ENCODE results near the gene BAAT.

Gene BAAT

DNA sequence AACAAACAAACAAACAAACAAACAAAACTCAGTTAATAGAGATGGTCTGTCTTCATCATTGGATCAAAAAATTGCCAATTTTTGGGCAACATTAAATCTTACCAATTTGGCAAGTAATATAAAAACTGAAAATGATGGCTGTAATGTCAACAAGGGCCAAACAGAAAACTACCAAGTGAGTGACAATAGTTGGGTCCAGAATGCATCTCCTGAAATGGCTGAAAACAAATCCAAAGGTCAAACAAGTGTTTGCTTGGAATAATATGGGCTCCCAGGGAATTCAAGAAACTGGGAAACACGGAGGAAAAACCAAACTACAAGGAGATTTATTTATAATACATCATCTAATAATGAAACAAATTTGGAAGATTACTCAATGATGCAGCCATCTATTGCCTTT lies 25.1 kb downstream of the BAAT start:
- no peak for DNase-seq

DNA sequence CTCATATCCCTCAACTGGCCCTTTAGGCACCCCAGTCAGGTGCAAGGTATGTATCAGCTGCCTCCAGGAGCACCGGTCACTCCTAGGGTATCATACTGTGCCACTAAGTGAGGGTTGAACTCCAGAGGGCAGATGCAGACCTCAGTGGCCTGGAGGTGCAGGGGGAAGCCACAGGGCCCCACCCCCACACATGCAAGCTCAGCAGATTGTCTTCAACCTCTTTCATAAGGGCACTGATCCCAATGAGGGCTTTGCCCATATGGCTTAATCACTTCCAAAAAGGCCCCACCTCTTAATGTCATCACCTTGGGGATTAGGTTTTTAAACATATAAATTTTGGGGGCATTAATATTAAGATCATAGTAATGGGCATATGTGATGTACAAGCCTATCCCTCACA lies 28.2 kb downstream of the BAAT start:
- no peak for DNase-seq

GRCh38 chr9:101354765-101355708 lies 29.8 kb downstream of the BAAT start:
- DNase-seq = no peak

DNA sequence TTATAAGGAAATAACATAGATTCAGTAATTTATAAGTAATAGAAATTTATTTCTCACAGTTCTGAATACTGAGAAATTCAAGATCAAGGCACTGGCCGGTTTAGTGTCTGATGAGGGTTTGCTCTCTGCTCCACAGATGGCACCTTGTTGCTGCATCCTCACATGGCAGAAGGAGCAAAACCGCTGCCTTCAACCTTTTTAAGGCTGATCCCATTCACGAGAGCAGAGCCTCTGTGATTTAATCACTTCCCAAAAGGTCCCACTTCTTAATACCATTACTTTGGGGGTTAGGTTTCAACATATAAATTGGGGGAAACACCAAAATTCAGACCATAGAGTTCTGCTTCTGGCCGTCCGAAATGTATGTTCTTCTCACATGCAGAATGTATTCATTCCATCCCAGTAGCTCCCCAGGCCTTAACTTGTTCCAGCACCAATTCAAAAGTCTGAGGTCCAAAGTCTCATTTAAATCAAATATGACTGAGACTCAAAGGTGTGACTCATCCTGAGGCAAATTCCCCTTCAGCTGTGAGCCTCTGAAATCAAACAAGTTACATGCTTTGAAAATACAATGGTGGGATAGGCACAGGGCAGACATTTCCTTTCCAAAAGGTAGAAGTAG lies 30.6 kb downstream of the BAAT start:
- DNase-seq = no peak

DNA sequence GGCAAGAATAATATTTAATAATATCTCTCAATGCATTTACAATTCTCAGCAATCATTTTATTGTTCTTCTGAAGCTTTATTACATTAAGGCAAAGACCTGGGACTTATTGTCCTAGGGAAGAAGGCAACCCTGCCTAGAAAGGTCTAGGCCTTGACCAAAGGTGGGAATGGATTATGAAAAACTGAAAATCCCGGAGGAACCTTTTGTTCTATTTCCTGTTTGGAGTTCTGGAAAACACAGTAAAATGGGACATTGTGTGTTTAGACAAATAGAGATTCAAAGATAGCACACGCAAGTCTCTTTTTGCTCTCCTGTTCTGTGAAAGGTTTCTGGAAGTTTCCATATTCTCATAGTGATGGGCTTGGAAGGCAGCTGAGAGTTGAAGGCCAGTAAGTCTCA lies 31.1 kb downstream of the BAAT start:
- no peak for DNase-seq

DNA sequence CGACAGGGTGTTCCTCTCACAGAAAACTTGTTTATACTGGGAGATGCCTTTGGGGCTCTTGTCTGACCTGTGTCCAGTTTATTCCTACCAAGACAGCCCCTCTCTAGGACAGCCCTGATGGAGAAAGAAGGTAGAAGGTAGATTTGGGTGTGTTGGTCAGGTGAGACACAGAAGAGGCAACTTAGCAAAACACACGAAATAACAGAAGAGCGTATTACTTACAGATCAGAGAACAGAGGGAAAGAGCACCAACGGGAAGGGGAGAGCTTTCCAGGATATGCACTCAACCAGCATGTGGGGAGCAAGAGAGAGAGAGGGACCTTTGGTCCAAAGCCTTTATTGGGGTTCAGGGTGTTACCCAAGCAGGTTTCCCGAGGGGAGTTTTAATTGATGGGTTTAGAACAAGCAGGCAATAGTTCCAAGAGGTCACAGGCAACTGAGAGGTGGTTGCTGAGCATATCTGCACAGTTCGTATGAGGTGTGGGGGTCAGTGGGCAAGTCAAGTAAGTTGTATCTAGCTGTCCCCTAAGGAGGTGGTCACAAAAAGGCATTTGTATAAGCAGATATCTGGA lies 31.8 kb downstream of the BAAT start:
- DNase-seq = no peak

DNA sequence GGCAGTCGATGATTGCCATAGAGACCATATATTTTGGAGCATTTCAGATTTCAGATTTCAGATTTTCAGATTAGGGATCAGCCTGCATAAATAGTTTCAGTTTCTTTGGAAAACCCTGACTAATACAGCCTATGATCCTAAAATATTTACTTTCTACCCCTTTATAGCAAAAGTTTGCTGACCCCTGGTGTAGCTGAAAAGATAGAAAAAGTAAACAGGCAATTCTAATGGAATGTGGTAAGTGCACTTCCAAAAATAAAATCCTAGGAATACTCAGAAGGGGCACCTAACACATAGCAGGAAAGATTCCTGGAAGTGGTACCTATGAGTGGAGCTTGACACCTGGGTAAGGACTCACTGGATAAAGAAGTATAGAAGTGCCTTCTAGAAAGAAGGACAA lies 34.5 kb downstream of the BAAT start:
- DNase-seq = no peak

- DNase-seq = no peak
Measured at GRCh38 chr9:101342595-101342994, 42.2 kb downstream of the BAAT start.

DNA sequence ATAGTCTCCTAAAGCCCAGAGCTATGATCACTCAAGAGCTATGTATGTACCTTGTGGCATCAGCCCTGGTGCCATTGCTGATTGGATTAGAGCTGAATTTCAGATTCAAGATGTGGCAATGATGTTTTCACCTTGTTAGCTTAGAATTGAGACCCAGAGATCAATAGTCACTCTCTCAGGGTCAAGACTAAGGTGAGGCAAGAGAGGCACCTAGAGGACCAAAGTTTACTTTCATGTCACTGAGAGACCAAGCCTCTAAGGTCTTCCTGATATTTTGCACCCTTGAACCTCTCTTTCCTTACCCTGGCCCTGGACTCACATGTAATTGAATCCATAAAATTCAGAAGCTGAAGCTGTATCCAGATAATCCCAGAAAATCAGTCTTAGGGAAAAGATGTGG lies 42.8 kb downstream of the BAAT start:
- DNase-seq = no peak

- DNase-seq = no peak
Measured at GRCh38 chr9:101337237-101337636, 47.6 kb downstream of the BAAT start.

DNA sequence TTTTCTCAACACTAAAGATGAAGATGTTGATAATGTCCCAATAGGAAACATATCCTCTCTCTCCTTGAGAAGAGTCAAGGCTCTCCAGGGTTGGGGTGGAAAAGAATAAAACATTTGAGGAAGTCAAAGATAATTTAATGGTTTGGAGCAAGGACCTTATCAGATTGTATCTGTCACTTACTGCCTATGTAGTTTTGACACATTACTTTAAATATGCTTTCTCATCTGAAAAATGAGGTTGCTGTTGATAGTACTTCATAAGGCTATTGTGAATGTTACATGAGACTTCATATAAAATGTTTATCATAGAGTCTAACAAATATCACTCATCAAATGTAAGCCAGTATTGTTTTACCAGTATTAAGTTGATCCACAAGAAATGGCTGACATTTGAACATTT lies 48.7 kb downstream of the BAAT start:
- no peak for DNase-seq

- DNase-seq = no peak
Measured at GRCh38 chr9:101333926-101334702, 50.7 kb downstream of the BAAT start.

DNA sequence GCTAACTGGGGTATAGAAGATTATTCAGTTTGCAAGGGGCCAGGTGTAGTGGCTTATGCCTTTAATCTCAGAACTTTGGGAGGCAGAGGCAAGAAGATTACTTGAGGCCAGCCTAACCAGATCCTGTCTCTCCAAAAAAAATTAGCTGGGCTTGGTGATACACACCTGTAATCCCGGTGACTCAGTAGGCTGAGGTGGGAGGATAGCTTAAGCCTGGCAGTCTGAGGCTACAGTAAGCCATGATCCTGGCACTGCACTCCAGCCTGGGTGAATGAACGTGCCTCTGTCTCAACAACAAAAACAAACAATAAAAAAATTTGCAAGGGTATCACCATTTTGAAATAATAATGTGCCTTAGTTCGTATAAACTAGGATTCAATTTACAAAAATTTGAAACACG lies 51.3 kb downstream of the BAAT start:
- DNase-seq = no peak

GRCh38 chr9:101332362-101332761 lies 52.4 kb downstream of the BAAT start:
- DNase-seq = no peak

DNA sequence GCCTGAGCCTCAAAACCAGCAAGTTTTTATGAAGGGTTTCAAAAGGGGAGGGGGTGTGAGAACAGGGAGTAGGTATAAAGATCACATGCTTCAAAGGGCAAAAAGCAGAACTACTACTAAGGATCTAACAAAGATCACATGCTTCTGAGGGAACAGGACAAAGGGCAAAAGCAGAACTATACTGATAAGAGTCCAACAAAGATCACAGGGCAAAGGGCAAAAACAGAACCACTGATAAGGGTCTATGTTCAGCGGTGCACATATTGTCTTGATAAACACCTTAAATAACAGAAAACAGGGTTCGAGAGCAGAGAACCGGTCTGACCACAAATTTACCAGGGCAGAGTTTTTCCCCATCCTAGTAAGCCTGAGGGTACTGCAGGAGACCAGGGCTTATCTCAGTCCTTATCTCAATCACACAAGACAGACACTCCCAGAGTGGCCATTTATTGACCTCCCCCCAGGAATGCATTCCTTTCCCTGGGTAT lies 57.3 kb downstream of the BAAT start:
- peak; percentile 5 for DNase-seq

DNA sequence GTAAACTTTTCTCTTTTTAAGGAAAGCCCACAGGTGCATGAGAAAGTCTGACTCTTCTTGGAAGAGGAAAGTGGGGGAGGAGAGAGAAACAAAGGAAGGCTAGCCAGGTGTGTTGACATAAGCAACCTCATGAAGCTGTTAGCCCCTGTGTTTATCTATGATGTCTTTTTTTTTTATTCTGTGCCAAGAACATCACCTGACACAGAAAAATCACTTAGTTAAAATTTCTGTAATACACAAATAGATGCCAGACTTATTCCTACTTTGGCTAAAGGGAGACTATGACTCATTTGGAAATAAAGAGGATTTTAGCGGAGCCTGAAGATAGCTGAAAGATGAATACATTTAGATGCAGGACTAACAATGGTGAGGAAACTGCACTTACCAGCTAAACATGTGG lies 58.3 kb downstream of the BAAT start:
- DNase-seq = no peak

DNA sequence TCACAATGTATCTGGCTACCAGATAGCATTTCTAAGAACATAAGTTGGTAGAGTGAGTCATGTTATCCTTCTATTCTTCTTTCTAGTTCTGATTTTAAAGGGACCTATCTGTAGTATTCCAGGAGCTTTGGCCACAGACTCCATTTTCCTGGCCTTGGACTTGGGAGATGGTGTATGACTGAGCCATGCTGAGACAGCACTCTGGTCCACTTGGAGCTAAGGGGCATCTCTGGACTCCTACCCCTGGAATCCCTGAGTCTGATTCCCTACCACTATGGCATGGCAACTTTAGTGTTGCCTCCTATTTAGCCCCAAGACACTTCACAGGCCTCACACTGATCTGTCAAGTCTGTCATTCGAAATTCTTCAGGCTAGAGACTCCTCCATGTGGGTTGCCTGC lies 58.8 kb downstream of the BAAT start:
- DNase-seq = no peak

DNA sequence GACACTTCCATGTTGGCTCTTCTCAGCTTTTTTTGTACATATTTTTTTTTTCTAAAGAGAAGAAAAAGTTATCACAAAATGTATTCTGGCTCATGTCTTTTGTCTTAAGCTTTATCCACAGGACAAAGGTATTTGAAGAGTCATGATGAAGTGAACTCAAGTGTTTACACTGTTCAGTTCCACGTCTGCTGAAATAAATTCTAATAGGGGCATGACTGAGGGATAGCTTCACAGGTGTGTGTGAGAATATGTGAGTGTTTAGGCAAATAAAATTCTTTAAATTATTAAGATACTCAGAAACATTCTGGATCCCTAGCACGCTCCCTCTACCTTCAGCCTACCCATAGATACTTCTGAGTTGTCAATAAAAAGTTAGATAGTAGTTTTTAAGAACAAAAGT lies 59.8 kb downstream of the BAAT start:
- no peak for DNase-seq

- DNase-seq = no peak
Measured at GRCh38 chr9:101324245-101324804, 60.5 kb downstream of the BAAT start.

DNA sequence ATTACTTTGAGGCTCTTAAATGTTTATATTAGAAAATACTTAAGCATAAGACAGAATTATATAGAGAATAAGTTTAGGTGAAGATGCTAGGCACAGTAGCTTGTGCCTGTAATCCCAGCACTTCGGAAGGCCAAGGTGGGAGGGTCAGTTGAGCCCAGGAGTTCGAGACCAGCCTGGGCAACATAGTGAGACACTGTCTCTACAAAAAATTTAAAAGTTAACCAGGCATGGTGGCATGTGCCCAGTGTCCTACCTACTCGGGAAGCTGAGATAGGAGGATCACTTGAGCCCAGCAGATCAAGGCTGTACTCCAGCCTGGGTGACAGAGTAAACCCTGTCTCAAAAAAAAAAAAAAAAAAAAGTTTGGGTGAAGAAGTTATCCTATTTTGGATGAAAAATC lies 61.7 kb downstream of the BAAT start:
- no peak for DNase-seq

DNA sequence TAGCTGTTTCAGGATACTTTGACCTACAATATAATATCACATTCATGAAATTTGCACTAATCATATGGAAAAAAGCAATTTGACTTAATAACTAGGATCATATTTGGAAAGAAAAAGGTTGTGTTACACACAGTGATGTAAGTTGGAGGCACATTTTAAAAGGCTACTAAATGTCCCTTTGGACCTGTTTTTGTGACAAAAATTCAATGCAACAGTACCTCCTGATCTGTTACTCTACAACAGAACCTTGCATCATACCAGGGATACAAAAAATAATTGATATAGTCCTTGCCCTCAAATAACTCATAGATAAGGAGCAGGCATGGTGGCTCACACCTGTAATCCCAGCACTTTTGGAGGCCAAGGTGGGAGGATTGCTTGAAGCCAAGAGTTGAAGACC lies 67.1 kb downstream of the BAAT start:
- DNase-seq = no peak

DNA sequence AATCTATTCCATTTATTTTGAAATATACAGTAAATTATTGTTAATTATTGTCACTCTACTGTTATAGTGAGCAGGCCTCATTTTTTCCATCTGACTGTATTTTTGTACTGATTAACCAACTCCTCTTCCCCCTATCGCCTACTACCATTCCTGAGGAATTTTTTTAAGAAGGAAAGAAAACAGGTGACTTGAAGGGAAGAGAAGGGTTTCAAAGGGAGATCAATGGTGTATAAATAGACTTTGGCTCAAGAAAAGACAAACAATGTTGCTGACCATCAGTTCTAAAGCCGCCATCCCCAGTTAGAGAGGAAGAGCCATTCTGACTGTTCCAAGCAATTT lies 69.7 kb downstream of the BAAT start:
- DNase-seq = no peak

GRCh38 chr9:101312661-101313060 lies 72.1 kb downstream of the BAAT start:
- no peak for DNase-seq

All from hematopoietic multipotent progenitor cell treated with erythropoietin and hydrocortisone succinate and interleukin-3 and kit ligand, for 6 days (in vitro differentiated cells).